Astrocyte of the spinal cord (primary cell): ENCODE measurements around the gene TKT.

Experiments used
- DNase-seq: peaks from one replicate; pipeline ENCODE4 v3.0.0; 2011; ENCODE audit warnings: low read depth, low spot score
- H3K4me3 ChIP-seq: 2 replicates; pipeline ENCODE4 v1.5.1; 2011; ENCODE audit warnings: low read depth, mild to moderate bottlenecking, low read length, moderate library complexity
- in situ Hi-C: cut with HindIII; loops from 2 replicates; pipeline ENCODE4 v1.10.0; 2017; ENCODE audit warnings: low sequenced_read_pairs
- TF ChIP-seq, protein P1 (sequence below): IDR thresholded peaks from 2 replicates; pipeline ENCODE4 v1.5.1; 2012; ENCODE audit warnings: low read depth, mild to moderate bottlenecking, low read length, inconsistent platforms

The TKT gene

DNA sequence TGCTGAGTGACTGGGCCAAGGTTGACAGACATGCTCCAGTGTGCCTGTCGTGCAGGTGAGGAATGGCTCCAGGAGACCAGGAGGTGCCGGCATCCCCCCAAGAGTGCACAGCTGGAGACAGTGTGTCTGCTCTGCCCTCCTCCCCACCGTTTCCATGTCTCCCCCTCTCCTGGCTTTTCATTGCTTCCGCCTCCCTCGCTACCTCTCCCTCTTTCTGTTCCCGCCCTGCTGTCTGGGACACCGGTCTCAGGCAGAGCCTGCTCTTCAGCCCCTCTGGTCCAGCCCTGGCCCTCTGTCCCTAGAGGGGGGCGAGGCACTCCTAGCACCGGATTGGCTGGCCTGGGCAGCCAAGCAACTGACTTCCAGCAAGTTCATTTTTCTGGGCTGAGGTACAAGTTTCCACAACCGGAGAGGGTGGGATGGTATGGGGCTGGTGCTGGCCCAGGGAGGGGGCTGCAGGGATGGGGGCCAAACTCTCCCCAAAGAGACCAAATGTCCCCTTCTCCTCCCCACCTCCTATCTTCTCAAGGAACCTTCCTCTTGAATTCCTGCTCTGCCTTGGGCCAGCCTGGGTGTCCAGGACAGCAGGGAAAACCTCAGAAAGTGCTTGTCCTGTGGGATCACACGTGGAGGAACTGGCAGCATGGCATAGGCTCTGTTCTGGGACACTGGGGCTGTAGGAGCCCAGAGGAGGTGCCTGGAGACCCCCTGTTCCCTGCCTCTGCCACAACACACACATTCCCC is 62.2 kb downstream of the TKT start:
- in situ Hi-C loops = no loop called here
- peak; percentile 12 for DNase-seq
- no peak overlapping the region for H3K4me3 ChIP-seq
- TF ChIP-seq, protein P1, sequence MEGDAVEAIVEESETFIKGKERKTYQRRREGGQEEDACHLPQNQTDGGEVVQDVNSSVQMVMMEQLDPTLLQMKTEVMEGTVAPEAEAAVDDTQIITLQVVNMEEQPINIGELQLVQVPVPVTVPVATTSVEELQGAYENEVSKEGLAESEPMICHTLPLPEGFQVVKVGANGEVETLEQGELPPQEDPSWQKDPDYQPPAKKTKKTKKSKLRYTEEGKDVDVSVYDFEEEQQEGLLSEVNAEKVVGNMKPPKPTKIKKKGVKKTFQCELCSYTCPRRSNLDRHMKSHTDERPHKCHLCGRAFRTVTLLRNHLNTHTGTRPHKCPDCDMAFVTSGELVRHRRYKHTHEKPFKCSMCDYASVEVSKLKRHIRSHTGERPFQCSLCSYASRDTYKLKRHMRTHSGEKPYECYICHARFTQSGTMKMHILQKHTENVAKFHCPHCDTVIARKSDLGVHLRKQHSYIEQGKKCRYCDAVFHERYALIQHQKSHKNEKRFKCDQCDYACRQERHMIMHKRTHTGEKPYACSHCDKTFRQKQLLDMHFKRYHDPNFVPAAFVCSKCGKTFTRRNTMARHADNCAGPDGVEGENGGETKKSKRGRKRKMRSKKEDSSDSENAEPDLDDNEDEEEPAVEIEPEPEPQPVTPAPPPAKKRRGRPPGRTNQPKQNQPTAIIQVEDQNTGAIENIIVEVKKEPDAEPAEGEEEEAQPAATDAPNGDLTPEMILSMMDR = no peak

DNA sequence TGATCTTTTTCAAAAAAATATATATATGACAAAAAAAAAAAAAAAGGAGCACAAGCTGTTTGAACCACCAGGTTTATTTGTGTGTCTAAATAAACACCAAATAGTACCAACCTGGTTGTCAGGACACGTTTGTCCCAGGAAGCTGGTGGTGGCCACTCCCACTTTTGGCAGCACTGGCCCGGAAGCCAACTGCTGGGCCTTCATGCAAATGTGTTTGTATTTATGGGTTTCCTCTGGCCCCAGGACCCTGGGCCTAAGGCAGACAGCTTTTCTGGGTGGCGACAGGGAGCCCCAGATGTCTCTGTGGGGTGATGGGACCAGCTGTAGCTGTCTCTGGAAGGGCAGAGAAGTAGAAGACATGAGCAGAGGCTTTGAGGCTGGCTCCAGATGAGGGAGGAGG is 63.2 kb downstream of the TKT start:
- TF ChIP-seq, protein P1 = no peak
- in situ Hi-C loops = no loop called here
- no peak for DNase-seq
- H3K4me3 ChIP-seq = no peak overlapping the region

DNA sequence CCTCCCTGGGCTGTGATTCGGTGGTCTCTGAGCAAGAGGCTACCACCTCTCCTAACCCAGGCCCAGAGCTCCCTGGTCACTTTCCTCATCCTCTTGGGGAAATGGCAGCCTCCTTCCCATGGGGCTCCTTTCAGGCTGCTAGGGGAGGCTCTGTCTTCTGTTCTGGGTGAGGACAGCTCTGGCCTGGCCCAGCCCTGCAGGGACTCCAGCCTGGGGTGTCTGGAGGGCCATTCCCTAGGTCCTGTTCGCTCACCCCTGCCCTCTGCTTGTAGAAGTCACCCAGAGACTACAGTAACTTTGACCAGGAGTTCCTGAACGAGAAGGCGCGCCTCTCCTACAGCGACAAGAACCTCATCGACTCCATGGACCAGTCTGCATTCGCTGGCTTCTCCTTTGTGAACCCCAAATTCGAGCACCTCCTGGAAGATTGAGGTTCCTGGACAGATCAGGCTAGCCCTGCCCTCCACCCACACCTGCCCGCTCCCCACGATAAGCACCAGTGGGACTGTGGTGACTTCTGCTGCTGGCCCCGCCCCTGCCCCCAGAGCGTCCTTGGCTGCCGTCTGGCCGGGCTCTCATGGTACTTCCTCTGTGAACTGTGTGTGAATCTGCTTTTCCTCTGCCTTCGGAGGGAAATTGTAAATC is 63.9 kb downstream of the TKT start:
- TF ChIP-seq, protein P1 = no peak

DNA sequence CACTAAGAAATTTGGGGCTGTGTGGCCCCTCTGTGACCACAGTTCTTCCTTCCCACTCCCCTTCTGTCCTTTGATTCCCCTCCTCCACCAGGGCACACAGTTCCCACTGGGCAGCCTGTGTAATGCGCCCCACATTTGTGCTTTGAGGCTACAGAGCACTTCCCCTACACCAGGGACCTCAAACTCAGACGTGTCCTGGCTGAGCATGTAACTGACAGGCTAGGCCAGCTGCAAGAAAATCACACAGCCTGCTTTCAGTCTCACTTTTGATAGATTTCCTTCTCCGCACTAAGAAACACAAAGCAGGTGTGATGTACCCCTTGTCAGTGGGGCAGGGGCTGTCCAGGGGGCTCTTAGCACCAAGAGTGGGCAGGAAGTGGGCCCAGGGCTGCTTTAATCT is 65.2 kb downstream of the TKT start:
- in situ Hi-C loops = no loop called here
- TF ChIP-seq, protein P1 = no peak
- no peak overlapping the region for H3K4me3 ChIP-seq
- no peak for DNase-seq

More for the DNA sequence above, 63.9 kb downstream of the TKT start:
- in situ Hi-C loops = no loop called here
- DNase-seq = no peak
- H3K4me3 ChIP-seq = no peak overlapping the region

DNA sequence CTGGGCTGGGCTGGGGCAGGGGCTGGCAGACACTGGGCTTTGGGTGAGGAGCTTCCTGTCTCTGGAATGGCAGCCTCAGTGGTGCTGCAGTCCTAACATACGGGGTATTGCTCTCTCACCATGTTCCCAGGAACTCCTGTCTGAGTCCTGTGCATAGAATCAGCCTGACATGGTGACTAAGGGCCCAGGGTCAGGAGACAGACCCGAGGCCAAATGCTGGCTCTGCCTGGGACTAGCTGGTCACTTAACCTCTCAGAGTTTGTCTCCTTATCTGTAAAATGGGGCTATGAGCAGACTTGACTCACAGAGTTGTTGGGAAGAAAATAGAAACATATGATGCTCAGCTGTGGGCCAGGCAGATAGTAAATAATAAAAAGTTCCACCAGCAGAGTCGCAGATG is 66.5 kb downstream of the TKT start:
- H3K4me3 ChIP-seq = no peak overlapping the region
- TF ChIP-seq, protein P1 = no peak
- in situ Hi-C loops = no loop called here
- DNase-seq = no peak

DNA sequence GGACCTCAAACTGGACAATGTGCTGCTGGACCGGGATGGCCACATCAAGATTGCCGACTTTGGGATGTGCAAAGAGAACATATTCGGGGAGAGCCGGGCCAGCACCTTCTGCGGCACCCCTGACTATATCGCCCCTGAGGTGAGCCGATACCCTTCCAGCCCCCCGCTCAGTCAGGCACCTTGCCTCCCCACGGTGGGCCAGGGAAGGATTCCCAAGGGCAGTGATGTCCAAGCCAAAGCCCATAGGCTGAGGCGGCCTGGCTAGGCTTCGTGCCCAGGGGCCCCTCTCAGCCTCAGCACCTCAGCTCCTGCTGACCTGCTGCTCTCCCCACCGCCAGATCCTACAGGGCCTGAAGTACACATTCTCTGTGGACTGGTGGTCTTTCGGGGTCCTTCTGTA is 67.1 kb downstream of the TKT start:
- in situ Hi-C loops = no loop called here
- DNase-seq = no peak
- no peak overlapping the region for H3K4me3 ChIP-seq
- TF ChIP-seq, protein P1 = no peak
